Esophagus muscularis mucosa (tissue), 4 donors: ENCODE measurements around the gene AOX1. TPM values are rescaled to one million over a fixed set of nuclear protein-coding genes. Genes with fewer than 3 reads are reported as not detected.

ENCODE experiments used
- DNase-seq: peaks from one replicate; pipeline ENCODE4 v3.0.0-alpha.2; 2017; ENCODE audit errors: extremely low spot score
- H3K27ac ChIP-seq, 4 donors: fragments of 200-600 bp; sonication (generic); replicated peaks in 1 of 4; 1 replicate in 3 of 4; 2 replicates in 1 of 4; pipeline ENCODE4 v1.5.1; 2016 to 2019; ENCODE audit warnings: mild to moderate bottlenecking in 1 of 4
- H3K27me3 ChIP-seq, 4 donors: fragments of 200-600 bp; sonication (generic); one replicate each; pipeline versions ENCODE4 v1.5.1 to v1.6.0; 2016 to 2019
- H3K36me3 ChIP-seq, 4 donors: fragments of 200-600 bp; sonication (generic); one replicate each; pipeline ENCODE4 v1.5.1; 2016 to 2019
- H3K4me1 ChIP-seq, 4 donors: fragments of 200-600 bp; sonication (generic); one replicate each; pipeline ENCODE4 v1.5.1; 2016 to 2019
- H3K4me3 ChIP-seq, 4 donors: fragments of 200-600 bp; sonication (generic); 1 replicate in 2 of 4; 2 replicates in 2 of 4; pipeline ENCODE4 v1.5.1; 2016 to 2019; ENCODE audit warnings: mild to moderate bottlenecking in 4 of 4, moderate library complexity in 1 of 4
- H3K9me3 ChIP-seq, 4 donors: fragments of 200-600 bp; sonication (generic); 1 replicate in 3 of 4; 2 replicates in 1 of 4; pipeline ENCODE4 v1.5.1; 2016 to 2019
- CTCF ChIP-seq, 3 experiments: fragments of 200-600 bp in 2 of 3; fragments of 450-650 bp in 1 of 3; sonication (generic) in 2 of 3; IDR thresholded peaks; one replicate each; pipeline ENCODE4 v1.5.1; 2017 to 2019; ENCODE audit warnings: antibody characterized with exemption in 3 of 3, mild to moderate bottlenecking in 2 of 3, moderate library complexity in 1 of 3
- EP300 ChIP-seq: sonication (generic); formaldehyde crosslinking; IDR thresholded peaks from one replicate; pipeline ENCODE4 v1.6.1; 2017; ENCODE audit warnings: antibody characterized with exemption
- POLR2A ChIP-seq: fragments of 450-650 bp; IDR thresholded peaks from one replicate; pipeline ENCODE4 v1.6.1; 2017; ENCODE audit warnings: antibody characterized with exemption, moderate library complexity, mild to moderate bottlenecking, low read depth
- POLR2AphosphoS5 ChIP-seq, 2 donors: sonication (generic); formaldehyde crosslinking; IDR thresholded peaks; one replicate each; pipeline ENCODE4 v1.6.1; 2017; ENCODE audit warnings: antibody characterized with exemption in 2 of 2
- WGBS: methylation state at CpG from one replicate; pipeline ENCODE4 v1.1.5; 2018; 5-methylcytosine and 5-hydroxymethylcytosine counted together
- intact Hi-C: fragments of 100-400 bp; cut with DNase I; formaldehyde crosslinking; loops from one replicate; pipeline ENCODE4 v1.15.1; 2023
- total RNA-seq, 4 donors: library from RNA; depleted of rRNA; stranded (reverse); fragments of >200 nt; gene quantifications; one replicate each; pipeline versions ENCODE4 v1.1.0 to v1.2.1, GENCODE V29; 2016

Gene AOX1
- total RNA-seq, 4 donors from 2014 or later, result 54.0 to 113 (median 81.9) TPM

- no peaks in the 10 kb centered on the region for H3K9me3 ChIP-seq
- peaks cover 0 to 38% (median 0%) of the 10 kb centered on the region in 4 donors for H3K36me3 ChIP-seq
- H3K27me3 ChIP-seq, result no peaks in the 10 kb centered on the region
- 87% methylated on average over 1 of the region's 1 CpG for WGBS
- no peak overlapping the region for H3K27ac ChIP-seq
- H3K4me1 ChIP-seq, result peaks cover 0 to 10% (median 7%) of the 10 kb centered on the region in 4 donors
- H3K4me3 ChIP-seq, result no peak overlapping the region
- intact Hi-C loops, result no loop called here
- DNase-seq, result peak; percentile 62
- no peak for TF ChIP-seq POLR2AphosphoS5 (IDR thresholded peaks at IDR 0.05)
- TF ChIP-seq POLR2A, result no peak
- TF ChIP-seq CTCF (IDR thresholded peaks at IDR 0.05), result no peak
- no peak for TF ChIP-seq EP300
Measured at GRCh38 chr2:200615247-200615646, 29.4 kb downstream of the AOX1 start.

DNA sequence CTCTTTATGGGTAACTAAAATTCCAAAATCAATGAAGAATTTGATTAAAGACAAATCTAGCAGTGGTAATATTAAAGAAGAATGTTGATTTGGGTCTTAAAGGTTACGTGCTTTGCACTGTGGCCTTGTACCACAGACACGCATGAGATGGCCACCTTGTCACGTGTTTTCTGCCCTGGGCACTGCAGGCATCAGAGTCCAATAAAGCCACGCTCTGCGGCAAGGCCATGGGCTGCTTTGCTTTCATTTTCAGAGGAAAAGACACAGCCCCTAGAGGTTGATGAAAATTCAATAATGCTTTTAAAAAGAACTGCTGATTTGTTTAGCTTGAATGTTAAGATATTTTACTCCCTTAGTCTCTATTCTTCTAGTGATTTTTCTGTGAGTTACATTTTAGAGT, 30.4 kb downstream of the AOX1 start:
- 87% methylated on average over 5 of the region's 5 CpGs for WGBS
- DNase-seq, result peak; percentile 55
- Histone ChIP-seq H3K27me3 (no peaks in the 10 kb centered on the region), H3K4me3 (no peak overlapping the region), H3K4me1 (peaks cover 0 to 10% (median 7%) of the 10 kb centered on the region in 4 donors), H3K9me3 (no peaks in the 10 kb centered on the region), H3K36me3 (peaks cover 0 to 33% (median 0%) of the 10 kb centered on the region in 4 donors), H3K27ac (no peak overlapping the region)
- intact Hi-C loops, result no loop called here
- TF ChIP-seq EP300 (no peak), POLR2AphosphoS5 (IDR thresholded peaks at IDR 0.05) (no peak), POLR2A (no peak), CTCF (IDR thresholded peaks at IDR 0.05) (no peak)

- H3K27ac ChIP-seq, result no peak overlapping the region
- peaks cover 0 to 28% (median 0%) of the 10 kb centered on the region in 4 donors for H3K36me3 ChIP-seq
- DNase-seq, result no peak
- WGBS, result 75% methylated on average over 4 of the region's 4 CpGs
- TF ChIP-seq POLR2AphosphoS5 (IDR thresholded peaks at IDR 0.05) (no peak), EP300 (no peak)
- H3K9me3 ChIP-seq, result no peaks in the 10 kb centered on the region
- intact Hi-C loops, result no loop called here
- H3K27me3 ChIP-seq, result no peaks in the 10 kb centered on the region
- no peak overlapping the region for H3K4me3 ChIP-seq
- H3K4me1 ChIP-seq, result peaks cover 0 to 10% (median 7%) of the 10 kb centered on the region in 4 donors
Measured at GRCh38 chr2:200616656-200617055, 30.8 kb downstream of the AOX1 start.

DNA sequence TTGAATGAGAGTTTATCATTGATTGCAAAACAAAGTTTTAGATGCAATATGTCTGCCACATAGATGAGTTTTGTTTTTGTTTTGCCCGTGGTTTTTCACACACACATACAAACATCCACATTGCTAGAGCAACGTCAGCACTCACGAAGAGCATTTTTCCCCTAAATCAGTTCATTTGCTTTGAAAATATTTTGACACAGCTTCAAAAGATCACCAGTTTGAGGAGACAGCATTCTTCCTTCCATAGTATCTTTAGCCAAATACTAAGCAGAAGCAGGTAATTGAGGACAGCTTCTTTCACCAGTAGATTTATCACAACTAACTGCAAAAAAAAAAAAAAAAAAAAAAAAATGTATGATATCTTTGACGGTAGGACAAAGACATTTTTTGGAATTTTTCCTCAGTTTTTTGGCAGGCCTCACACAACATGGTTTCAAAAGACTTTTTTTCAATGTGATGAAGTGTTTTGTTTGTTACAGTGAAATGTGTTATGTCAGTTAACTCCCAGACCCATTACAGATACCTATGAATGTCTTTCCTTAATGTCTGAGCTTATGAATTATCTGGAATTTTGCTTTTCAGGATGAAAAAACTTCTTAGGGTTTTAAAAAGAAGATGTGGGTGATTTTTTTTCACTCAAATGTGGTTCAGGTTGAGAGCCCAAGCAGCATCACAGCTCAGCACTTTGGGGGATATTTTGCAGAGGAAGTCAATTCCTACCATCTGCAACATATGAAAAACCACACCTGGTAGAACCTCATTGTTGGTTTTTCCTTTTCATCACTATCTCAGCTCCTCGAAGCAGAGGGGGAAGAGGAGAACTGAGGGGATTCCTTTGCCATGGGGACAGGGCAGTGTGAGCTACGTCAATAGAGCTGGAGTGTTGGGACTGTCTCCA, 31.6 kb downstream of the AOX1 start:
- H3K27ac ChIP-seq, result no peak overlapping the region
- no peak overlapping the region for H3K4me3 ChIP-seq
- 42% methylated on average over 6 of the region's 6 CpGs for WGBS
- H3K4me1 ChIP-seq, result peaks cover 0 to 10% (median 7%) of the 10 kb centered on the region in 4 donors
- H3K27me3 ChIP-seq, result no peaks in the 10 kb centered on the region
- TF ChIP-seq EP300, result no peak
- no peak for TF ChIP-seq CTCF (IDR thresholded peaks at IDR 0.05)
- TF ChIP-seq POLR2AphosphoS5 (IDR thresholded peaks at IDR 0.05), result no peak
- TF ChIP-seq POLR2A, result no peak
- no peaks in the 10 kb centered on the region for H3K9me3 ChIP-seq
- intact Hi-C loops, result no loop called here
- DNase-seq, result peak; percentile 75
- peaks cover 0 to 25% (median 0%) of the 10 kb centered on the region in 4 donors for H3K36me3 ChIP-seq

DNA sequence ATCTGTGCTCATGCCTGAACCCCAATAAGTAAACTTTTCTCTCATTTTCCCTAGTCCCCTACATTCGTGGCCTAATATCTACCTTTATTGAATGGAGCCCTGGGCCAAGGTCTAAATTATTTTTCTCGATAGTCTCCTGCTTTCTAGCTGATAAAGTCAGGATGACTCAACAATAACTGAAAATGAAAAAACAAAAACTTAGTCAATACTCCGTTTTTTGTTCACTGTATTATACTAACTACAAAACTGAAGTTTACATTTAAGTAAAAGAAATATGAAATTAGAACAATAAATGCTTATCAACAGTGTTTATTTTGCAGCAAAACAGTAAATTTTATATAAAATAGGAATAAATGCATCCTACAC, 32.2 kb downstream of the AOX1 start:
- H3K36me3 ChIP-seq, result peaks cover 0 to 25% (median under 1%) of the 10 kb centered on the region in 4 donors
- no peak overlapping the region for H3K27ac ChIP-seq
- 57% methylated on average over 3 of the region's 3 CpGs for WGBS
- TF ChIP-seq CTCF (IDR thresholded peaks at IDR 0.05) (no peak), POLR2AphosphoS5 (IDR thresholded peaks at IDR 0.05) (no peak), EP300 (no peak), POLR2A (no peak)
- H3K27me3 ChIP-seq, result no peaks in the 10 kb centered on the region
- no peak for DNase-seq
- H3K4me3 ChIP-seq, result no peak overlapping the region
- H3K9me3 ChIP-seq, result no peaks in the 10 kb centered on the region
- intact Hi-C loops, result no loop called here
- peaks cover 0 to 10% (median 7%) of the 10 kb centered on the region in 4 donors for H3K4me1 ChIP-seq
